Lower lobe of right lung (tissue), 2 donors: ENCODE data around the gene OR56A1. TPM values are rescaled to one million over a fixed set of nuclear protein-coding genes. Genes with fewer than 3 reads are reported as not detected.

Experiments
- ATAC-seq, 2 donors: fragments of 200-7000 bp; cut with Tn5 transposase; one replicate each; pipeline ENCODE4 v1.9.1; 2020 to 2022; ENCODE audit warnings: mild to moderate bottlenecking in 2 of 2, moderate library complexity in 2 of 2
- DNase-seq: peaks from one replicate; pipeline ENCODE4 v3.0.0-alpha.2; 2020
- H3K27ac ChIP-seq: fragments of 200-600 bp; one replicate; pipeline ENCODE4 v1.8.0; 2022
- H3K27me3 ChIP-seq: fragments of 200-600 bp; one replicate; pipeline ENCODE4 v1.8.0; 2022; ENCODE audit warnings: low read depth
- H3K36me3 ChIP-seq: fragments of 200-600 bp; one replicate; pipeline ENCODE4 v1.8.0; 2022; ENCODE audit warnings: mild to moderate bottlenecking
- H3K4me1 ChIP-seq: fragments of 200-600 bp; one replicate; pipeline ENCODE4 v1.8.0; 2022
- H3K4me3 ChIP-seq: fragments of 200-600 bp; one replicate; pipeline ENCODE4 v1.8.0; 2022; ENCODE audit warnings: mild to moderate bottlenecking
- H3K9me3 ChIP-seq: fragments of 200-600 bp; one replicate; pipeline ENCODE4 v1.8.0; 2022
- CTCF ChIP-seq: fragments of 200-600 bp; IDR thresholded peaks from one replicate; pipeline ENCODE4 v1.8.0; 2022; ENCODE audit warnings: antibody characterized with exemption, mild to moderate bottlenecking
- intact Hi-C: fragments of 100-400 bp; cut with DNase I; formaldehyde crosslinking; loops from one replicate; pipeline ENCODE4 v1.11.0; 2022
- total RNA-seq: library from RNA; stranded (reverse); fragmentation: NEBNext Ultra II Directional; extraction: Animal tissue kit (Norgen Biotek cat#: 25700); gene quantifications from one replicate; pipeline ENCODE4 v1.2.1, GENCODE V29; 2021
- donor health status: DM: no; HTN: yes; CAD: no; lungs with severe emphysema.

Gene OR56A1
- total RNA-seq, 1 donor from 2014 or later: not detected

- Histone ChIP-seq H3K4me3 (no peak overlapping the region), H3K27ac (no peak overlapping the region), H3K4me1 (no peaks in the 10 kb centered on the region), H3K27me3 (no peaks in the 10 kb centered on the region), H3K9me3 (no peaks in the 10 kb centered on the region), H3K36me3 (no peaks in the 10 kb centered on the region)
- no peak for TF ChIP-seq CTCF
- intact Hi-C loops: no loop called here
- no peak for DNase-seq
- ATAC-seq: no peak
These were observed 32.3 kb upstream of the OR56A1 start for GRCh38 chr11:6062691-6063358.

- H3K4me3 ChIP-seq: no peak overlapping the region
- H3K36me3 ChIP-seq: no peaks in the 10 kb centered on the region
- DNase-seq (no peak), ATAC-seq (no peak)
- no peaks in the 10 kb centered on the region for H3K4me1 ChIP-seq
- no peak for TF ChIP-seq CTCF
- no peaks in the 10 kb centered on the region for H3K27me3 ChIP-seq
- H3K9me3 ChIP-seq: no peaks in the 10 kb centered on the region
- intact Hi-C loops: no loop called here
- no peak overlapping the region for H3K27ac ChIP-seq
These were observed 30.9 kb upstream of the OR56A1 start for GRCh38 chr11:6061475-6061874.

DNA sequence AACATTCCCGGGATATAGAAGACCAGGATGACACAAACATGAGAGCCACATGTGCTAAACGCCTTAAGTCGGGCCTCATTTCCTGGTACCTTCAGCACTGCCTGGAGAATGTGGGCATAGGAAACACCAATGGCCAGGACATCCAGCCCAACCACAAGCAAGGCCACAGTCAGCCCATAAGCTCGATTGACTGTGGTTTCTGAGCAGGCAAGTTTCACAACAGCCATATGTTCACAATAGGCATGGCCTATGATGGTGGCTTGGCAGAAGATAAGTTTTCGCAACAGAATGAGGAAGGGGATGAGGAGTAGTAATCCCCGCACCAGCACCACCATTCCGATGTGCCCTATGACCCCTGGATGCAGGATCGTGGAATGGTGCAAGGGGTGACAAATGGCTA lies 26.9 kb upstream of the OR56A1 start:
- H3K27me3 ChIP-seq: no peaks in the 10 kb centered on the region
- no peak for DNase-seq
- H3K4me1 ChIP-seq: no peaks in the 10 kb centered on the region
- ATAC-seq: no peak
- H3K9me3 ChIP-seq: no peaks in the 10 kb centered on the region
- no peak overlapping the region for H3K27ac ChIP-seq
- H3K4me3 ChIP-seq: no peak overlapping the region
- TF ChIP-seq CTCF: no peak
- intact Hi-C loops: no loop called here
- H3K36me3 ChIP-seq: no peaks in the 10 kb centered on the region

DNA sequence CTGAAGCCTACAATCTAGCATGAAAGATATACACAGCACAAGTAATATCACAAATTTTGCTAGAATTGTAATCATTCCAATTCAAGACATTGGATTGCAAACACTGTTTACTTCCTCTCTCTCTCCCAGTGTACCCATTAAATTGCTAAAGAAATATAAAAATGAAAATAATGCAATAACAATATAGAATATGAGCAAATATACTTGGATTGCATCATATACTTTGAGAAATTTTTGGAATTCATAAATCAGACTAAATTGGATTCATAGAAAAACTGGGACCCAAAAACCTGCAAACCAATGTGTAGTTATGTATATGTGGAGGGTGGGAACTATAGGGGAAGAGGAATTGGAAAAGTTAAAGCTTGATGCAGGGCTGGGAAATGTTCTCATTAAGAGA lies 25.0 kb upstream of the OR56A1 start:
- DNase-seq (no peak), ATAC-seq (no peak)
- Histone ChIP-seq H3K36me3 (no peaks in the 10 kb centered on the region), H3K27ac (no peak overlapping the region), H3K4me1 (no peaks in the 10 kb centered on the region), H3K9me3 (no peaks in the 10 kb centered on the region), H3K4me3 (no peak overlapping the region), H3K27me3 (no peaks in the 10 kb centered on the region)
- no peak for TF ChIP-seq CTCF
- intact Hi-C loops: no loop called here

GRCh38 chr11:6052374-6052773 lies 21.8 kb upstream of the OR56A1 start:
- intact Hi-C loops: no loop called here
- no peak for ATAC-seq
- Histone ChIP-seq H3K9me3 (no peaks in the 10 kb centered on the region), H3K27ac (no peak overlapping the region), H3K4me3 (no peak overlapping the region), H3K4me1 (no peaks in the 10 kb centered on the region), H3K36me3 (no peaks in the 10 kb centered on the region), H3K27me3 (no peaks in the 10 kb centered on the region)
- no peak for DNase-seq
- TF ChIP-seq CTCF: no peak
